Suppressor macrophage treated with lipopolysaccharide for 4 hours (primary cell): ENCODE data around the gene MSANTD1.

Source experiments
- DNase-seq: peaks from one replicate; pipeline ENCODE4 v3.0.0-alpha.2; 2020

Gene MSANTD1

GRCh38 chr4:3248811-3249661, at the start of gene MSANTD1:
Gene MSANTD1, plus strand, starts transcription at chr4:3249159. Its CDS starts 64 bp downstream, at chr4:3249223.
- DNase-seq = no peak

DNA sequence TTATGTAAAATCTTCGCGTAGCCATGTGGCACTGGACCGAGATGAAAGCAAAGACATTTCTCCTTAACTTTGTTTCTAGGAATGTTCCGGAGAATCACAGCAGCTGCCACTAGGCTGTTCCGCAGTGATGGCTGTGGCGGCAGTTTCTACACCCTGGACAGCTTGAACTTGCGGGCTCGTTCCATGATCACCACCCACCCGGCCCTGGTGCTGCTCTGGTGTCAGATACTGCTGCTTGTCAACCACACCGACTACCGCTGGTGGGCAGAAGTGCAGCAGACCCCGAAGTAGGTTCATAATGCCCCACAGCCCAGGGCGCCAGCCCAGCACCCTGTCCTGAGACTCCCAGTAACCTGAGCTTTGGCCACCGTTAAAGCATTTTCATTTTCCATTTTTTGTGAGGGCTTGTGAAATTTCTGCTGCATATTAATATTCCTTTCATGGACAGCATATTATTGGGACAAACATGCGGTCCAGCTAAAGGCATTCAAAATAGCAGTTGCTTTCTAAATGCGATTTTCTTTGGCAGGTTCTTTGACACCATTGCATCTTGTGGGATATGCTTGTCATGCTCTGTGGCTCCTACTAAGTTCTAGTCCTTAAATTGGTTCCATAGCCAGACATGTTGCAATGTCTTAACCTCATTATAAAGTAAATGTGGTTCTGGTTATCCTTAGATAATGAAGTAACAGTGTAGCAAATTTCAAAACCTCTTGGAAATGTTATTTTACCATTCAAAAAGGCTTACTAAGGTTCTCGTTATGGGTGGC, 49.1 kb upstream of the MSANTD1 start:
- DNase-seq = no peak

- DNase-seq = no peak
These were observed 48.4 kb upstream of the MSANTD1 start for GRCh38 chr4:3200423-3201090.

DNA sequence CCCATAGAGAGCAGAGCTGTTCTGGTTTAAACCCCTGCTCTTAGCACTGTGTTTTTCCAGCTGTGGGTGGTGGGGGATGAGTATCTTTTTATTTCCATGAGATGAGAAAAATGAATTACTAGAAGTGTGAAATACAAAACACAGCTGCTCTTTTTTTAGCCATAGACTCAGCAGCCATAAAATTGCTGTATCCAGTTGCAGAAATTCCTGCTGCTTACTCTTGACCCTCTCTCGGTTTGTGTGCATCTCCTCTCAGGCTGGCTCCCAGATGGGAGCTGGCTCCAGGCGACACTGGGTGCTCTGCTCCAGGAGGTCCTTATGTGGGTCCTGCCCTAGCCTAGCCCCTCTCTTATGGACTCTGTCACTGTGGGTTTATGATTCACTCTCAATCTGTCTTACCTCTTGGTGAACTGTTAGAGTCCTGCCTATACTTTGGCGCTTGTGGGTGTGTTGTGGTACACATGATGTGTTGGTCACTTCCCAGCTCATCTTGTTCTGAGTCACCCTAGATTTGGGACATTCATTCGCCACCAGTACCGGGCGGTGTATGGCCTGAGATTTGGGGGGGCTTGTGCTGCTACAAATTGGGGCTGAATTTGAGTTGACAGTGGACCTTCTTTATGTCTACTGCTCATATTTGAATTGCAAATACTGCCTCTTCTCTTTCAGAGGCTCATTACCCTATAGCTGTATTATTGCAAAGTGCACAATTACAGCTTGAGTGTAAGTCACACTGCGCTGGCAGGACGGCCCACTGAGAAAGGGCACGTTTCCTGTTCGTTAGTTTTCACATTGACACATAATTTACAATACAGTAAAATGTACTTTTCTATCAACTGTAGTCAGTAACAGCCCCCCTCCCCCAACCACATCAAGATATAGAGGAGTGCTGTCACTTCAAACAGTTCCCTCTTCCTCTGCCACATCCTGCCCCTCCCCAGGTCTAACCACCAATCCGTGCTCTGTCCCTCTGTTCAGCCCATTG, 46.9 kb upstream of the MSANTD1 start:
- DNase-seq = peak; percentile 75

GRCh38 chr4:3202836-3203820, 45.8 kb upstream of the MSANTD1 start:
- peak; percentile 27 for DNase-seq

- peak; percentile 27 for DNase-seq
These were observed 45.0 kb upstream of the MSANTD1 start for GRCh38 chr4:3203971-3204431.

- DNase-seq = no peak
These were observed 43.0 kb upstream of the MSANTD1 start for GRCh38 chr4:3205995-3206394.

DNA sequence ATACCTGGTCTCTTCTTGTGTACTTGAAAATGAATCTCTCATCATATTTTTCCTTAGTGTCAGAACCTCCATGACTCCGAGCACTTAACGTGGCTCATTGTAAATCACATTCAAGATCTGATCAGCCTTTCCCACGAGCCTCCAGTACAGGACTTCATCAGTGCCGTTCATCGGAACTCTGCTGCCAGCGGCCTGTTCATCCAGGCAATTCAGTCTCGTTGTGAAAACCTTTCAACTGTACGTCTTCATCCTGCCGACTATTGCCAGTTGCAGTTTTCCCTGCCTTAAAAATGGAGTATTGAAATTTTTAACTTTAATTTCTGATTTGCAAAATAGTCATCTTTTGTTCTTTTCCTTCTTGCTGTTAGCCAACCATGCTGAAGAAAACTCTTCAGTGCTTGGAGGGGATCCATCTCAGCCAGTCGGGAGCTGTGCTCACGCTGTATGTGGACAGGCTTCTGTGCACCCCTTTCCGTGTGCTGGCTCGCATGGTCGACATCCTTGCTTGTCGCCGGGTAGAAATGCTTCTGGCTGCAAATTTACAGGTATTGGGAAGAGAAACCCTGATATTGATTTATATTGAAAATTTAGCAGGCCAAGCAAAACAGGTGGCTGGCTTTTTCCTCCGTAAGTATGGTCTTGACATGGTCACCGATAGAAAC, 42.4 kb upstream of the MSANTD1 start:
- DNase-seq = no peak

DNA sequence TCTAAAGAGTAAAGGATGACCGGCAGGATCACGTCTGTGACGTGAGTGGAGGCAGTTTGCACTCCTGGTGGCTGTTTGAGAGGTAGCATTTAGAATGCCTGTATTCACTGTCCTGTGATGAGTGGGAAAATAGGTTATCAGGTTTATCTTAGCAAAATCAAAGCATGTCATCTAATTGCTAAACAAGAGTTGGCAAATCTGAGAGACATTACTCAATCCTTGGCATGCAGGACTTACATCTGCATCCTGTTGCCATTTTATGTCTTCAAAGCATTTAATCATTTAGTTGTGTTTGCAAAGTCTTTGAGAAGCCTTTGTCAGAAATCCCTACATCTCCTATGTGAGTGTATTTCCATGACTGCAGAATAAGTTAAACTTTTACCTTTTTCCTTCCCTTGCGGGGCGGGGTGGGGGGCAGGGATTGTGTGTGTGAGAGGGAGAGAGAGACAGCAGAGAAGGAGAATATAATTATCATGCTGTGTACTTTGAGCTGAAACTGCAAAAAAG, 41.4 kb upstream of the MSANTD1 start:
- peak; percentile 13 for DNase-seq

DNA sequence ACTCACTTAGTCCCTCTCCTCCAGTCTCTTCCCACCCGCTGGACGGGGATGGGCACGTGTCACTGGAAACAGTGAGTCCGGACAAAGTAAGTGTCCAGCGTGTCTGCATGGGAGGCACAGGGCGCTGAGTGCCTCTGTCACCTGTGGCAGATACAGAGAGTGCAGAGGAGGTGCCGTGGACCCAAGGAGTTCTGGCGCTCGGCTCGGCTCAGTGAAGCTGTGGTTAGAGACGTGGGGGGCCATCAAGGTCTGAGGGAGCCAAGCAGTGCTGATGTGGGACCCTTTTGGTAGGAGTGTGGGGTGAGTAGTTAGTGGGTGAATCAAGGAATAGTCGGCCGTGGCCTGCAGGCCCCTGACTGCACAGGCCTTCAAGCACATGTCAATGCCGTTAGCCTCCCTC, 40.1 kb upstream of the MSANTD1 start:
- DNase-seq = no peak

GRCh38 chr4:3209551-3210325, 39.2 kb upstream of the MSANTD1 start:
- DNase-seq = no peak

- DNase-seq = no peak
These were observed 38.5 kb upstream of the MSANTD1 start for GRCh38 chr4:3210467-3210866.

- no peak for DNase-seq
These were observed 37.1 kb upstream of the MSANTD1 start for GRCh38 chr4:3211866-3212265.

DNA sequence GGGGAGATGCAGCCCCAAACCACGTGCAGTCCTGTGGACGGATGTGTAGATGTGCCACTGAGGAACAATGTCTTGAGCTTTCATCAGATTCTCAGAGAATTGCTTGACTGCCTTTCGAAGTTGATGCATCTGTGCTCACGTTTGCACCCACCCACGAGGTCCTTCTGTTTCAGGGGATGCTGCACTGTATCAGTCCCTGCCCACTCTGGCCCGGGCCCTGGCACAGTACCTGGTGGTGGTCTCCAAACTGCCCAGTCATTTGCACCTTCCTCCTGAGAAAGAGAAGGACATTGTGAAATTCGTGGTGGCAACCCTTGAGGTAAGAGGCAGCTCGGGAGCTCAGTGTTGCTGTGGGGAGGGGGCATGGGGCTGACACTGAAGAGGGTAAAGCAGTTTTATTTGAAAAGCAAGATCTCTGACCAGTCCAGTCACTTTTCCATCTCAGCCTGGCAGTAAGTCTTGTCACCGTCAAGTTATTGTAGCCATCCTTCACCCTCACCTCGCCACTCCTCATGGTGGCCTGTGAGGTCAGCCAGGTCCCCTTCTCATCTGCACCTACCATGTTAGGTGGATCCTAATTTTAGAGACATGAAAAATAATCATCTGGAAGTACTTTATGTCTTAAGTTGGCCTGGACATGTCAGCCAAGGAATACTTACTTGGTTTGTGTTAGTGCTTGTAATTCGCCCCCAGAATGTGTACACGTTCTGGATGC, 36.4 kb upstream of the MSANTD1 start:
- no peak for DNase-seq

DNA sequence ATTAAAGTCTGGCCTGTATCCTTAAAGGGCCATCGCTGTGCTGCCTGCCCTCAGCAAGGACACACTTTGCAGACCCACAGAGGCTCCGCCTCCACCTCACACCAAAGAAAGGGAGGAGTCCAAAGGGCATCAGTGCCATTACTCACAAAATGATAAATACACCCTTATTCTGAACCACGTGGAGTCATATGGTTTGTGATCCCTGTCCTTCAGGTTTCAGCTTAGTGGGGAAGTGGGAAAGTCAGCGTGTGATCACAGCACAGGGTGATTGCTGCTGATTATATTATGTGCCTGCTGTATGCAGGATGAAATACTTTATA, 35.9 kb upstream of the MSANTD1 start:
- DNase-seq = no peak

DNA sequence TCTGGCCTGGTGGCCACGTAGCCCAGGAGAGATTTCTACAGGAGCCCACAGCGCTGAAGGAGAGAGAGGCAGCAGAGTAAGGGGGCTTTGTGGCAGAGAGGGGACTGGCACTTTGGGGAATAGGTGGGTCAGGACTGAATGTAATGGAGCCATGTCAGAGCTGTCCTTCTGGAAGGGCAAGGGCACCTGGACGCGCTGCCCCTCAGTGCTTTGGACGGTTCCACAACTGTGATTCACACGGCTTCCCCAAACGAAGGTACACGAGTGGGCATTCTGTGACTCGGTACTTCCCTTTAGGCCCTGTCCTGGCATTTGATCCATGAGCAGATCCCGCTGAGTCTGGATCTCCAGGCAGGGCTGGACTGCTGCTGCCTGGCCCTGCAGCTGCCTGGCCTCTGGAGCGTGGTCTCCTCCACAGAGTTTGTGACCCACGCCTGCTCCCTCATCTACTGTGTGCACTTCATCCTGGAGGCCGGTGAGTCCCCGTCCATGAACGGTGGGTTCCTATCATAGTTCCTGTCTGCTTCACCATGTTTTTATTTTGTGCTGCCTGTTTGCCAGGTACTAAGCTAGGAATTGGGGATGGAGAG, 35.2 kb upstream of the MSANTD1 start:
- DNase-seq = no peak

- DNase-seq = no peak
These were observed 33.7 kb upstream of the MSANTD1 start for GRCh38 chr4:3215256-3215655.

DNA sequence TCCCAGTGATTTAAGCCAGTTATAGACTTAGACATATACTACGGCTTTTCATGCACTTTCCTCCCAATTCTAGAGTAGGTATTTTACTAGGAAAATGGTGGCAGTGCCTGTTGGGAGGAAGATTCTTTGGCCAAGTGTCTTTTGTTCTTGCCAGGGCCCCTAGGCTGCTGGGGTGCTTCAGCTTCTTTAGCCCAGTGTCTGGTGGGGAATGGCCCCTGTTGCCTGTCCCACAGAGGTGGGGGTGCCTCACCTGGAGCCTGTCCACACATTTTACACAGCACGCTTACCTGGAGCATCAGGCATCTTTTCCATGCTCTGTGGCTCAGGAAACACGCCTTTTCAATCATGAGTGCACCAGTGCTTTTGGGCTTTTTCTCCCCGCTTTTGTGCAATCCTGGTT, 33.2 kb upstream of the MSANTD1 start:
- DNase-seq = no peak
